ENCODE data around the gene CYB5R2.

The CYB5R2 gene

GRCh38 chr11:7672960-7673723, at the start of gene CYB5R2:
Gene CYB5R2, minus strand, starts transcription at chr11:7673500. Its CDS starts 675 bp downstream, at chr11:7672825.
- DNase-seq (ENCODE audit: insufficient read length, low spot score) (no peak), FAIRE-seq (peak; percentile 39)

GRCh38 chr11:7714786-7715185, 41.5 kb upstream of the CYB5R2 start:
- no peak for FAIRE-seq
- no peak for DNase-seq (ENCODE audit: insufficient read length, low spot score)

- DNase-seq (ENCODE audit: insufficient read length, low spot score), result no peak
Measured at GRCh38 chr11:7706377-7706776, 33.1 kb upstream of the CYB5R2 start, which contains the start of gene OVCH2. Gene OVCH2, minus strand, starts transcription at chr11:7706477. Its CDS starts 83 bp downstream, at chr11:7706394.

GRCh38 chr11:7703740-7704139, 30.4 kb upstream of the CYB5R2 start:
- FAIRE-seq (no peak), DNase-seq (ENCODE audit: insufficient read length, low spot score) (no peak)

More at GRCh38 chr11:7706377-7706776, 33.1 kb upstream of the CYB5R2 start, which contains the start of gene OVCH2:
- FAIRE-seq, result no peak

DNA sequence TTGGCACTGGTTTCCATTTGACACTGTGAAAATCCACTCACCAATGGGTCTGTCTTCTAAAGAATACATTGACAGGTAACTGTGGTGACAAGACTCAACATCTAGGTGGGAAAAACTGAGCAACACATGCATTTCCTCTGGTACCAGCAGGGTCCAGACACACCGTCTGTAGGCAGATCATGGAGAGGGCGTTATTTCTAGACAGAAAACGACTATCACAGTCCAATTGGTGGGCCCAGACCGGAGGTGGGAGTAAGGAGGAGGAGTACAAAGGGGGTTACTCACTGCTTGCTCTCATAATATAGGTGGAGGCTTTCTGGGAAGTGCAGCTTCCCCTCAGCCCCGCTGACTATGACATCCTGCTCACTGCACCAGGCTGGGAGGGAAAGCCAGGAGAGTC, 23.1 kb upstream of the CYB5R2 start:
- FAIRE-seq, result no peak

DNA sequence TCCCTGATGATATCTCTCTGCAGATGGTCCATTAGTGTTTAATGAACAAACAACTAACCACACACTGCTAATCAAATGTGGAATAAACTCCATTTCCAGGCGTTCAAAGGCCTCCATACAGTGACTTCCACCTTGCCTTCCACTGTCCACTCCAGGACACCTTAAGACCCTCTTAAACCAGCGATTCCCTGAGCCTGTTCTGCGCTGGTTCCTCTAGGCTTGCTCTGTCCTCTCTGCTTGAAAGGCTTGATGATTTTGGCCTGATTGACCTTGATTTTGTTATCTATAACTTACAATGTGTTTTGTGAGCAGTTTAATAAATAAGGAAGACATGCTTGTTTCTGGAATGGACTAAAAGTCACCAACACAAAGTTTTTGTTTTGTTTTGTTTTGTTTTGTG, 20.9 kb upstream of the CYB5R2 start:
- FAIRE-seq (no peak), DNase-seq (ENCODE audit: insufficient read length, low spot score) (no peak)

More for the DNA sequence above, 23.1 kb upstream of the CYB5R2 start:
- no peak for DNase-seq (ENCODE audit: insufficient read length, low spot score)

GRCh38 chr11:7692426-7692825, 19.1 kb upstream of the CYB5R2 start:
- DNase-seq (ENCODE audit: insufficient read length, low spot score) (no peak), FAIRE-seq (no peak)

GRCh38 chr11:7691759-7692350, 18.6 kb upstream of the CYB5R2 start:
- DNase-seq (ENCODE audit: insufficient read length, low spot score) (no peak), FAIRE-seq (no peak)

GRCh38 chr11:7690648-7691047, 17.3 kb upstream of the CYB5R2 start:
- FAIRE-seq, result no peak
- no peak for DNase-seq (ENCODE audit: insufficient read length, low spot score)

- DNase-seq (ENCODE audit: insufficient read length, low spot score), result no peak
- FAIRE-seq, result no peak
Measured at GRCh38 chr11:7689239-7689638, 15.9 kb upstream of the CYB5R2 start.

GRCh38 chr11:7688238-7688826, 15.0 kb upstream of the CYB5R2 start:
- no peak for DNase-seq (ENCODE audit: insufficient read length, low spot score)

GRCh38 chr11:7687386-7687785, 14.1 kb upstream of the CYB5R2 start:
- DNase-seq (ENCODE audit: insufficient read length, low spot score) (no peak), FAIRE-seq (no peak)

More at GRCh38 chr11:7688238-7688826, 15.0 kb upstream of the CYB5R2 start:
- peak; percentile 58 for FAIRE-seq

GRCh38 chr11:7686761-7687160, 13.5 kb upstream of the CYB5R2 start:
- no peak for FAIRE-seq
- DNase-seq (ENCODE audit: insufficient read length, low spot score), result no peak

GRCh38 chr11:7683571-7683970, 10.3 kb upstream of the CYB5R2 start:
- no peak for DNase-seq (ENCODE audit: insufficient read length, low spot score)
- no peak for FAIRE-seq

DNA sequence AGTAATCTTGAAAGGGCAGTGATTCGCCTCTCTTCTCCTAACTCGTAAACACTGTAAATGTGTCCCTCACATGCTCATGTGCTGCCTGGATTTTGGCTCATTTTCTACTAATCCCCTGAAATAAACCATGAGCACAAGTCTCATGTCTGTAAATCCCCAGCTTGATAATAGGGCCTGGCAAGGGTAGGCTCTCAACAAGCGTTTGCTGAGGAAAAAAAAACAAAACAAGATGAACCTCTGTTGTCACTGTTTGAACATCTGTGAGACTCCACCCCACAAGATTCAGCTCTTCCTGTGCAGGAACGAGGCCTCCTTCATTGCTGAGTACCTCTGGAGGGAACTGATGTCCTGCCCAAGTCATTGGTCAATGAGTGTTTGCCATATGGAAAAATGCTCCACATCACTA, 4.5 kb upstream of the CYB5R2 start:
- no peak for FAIRE-seq
- DNase-seq (ENCODE audit: insufficient read length, low spot score), result no peak

GRCh38 chr11:7677071-7677470, 3.8 kb upstream of the CYB5R2 start:
- FAIRE-seq, result no peak
- DNase-seq (ENCODE audit: insufficient read length, low spot score), result no peak

DNA sequence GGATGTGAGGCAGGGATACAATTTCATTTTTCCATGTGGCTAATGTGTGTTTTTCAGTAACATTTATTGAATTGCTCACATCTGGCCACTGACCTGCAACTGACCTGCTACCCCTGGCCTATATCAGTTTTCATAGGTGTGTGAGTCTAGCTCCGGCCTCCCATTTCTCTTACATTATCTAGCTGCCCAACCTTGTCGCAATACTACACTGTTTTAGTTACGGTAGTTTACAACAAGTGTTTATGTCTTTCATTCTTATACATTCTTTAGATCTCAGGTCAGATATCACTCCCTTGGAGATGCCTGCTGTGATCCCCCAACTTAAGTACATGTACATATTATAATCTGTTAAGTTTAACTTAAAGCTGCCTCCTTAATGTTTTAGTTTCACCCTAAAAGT, 2.3 kb upstream of the CYB5R2 start:
- no peak for FAIRE-seq
- no peak for DNase-seq (ENCODE audit: insufficient read length, low spot score)

DNA sequence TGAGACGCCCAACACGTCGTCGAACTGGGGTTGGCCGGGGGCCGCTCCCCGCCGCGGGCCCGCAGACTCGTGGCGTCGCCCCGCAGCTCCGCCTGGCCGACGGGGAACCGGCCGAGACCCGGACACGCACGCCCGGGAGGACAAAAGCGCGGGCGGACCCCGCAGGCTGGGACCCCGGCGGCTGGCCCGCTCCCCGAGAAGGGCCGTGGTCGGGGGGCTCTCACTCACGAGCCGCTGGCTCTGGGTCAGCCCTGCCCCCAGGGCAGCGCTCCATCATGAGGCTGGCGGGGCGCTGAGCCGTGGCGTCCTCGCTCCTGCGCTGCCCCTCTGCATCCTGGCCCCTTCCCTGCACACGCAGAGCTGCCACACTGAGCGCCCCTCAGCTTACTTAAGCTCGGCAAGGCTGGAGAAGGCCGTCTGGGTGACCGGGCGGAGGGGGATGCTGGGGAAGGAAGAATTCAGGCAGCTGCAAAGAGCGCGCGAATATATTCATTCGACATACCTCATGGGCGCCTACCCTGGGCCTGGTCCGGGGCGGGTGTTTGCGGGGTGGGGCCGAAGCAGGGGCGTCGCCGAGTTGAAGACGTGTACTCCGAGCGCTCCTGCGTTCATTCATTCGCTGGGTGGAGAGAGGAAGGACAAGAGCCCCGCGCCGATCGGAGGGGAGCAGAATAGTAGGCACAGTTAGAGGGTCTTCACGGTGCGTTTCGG, 579 bp upstream of the CYB5R2 start:
- FAIRE-seq (no peak), DNase-seq (ENCODE audit: insufficient read length, low spot score) (no peak)

- no peak for DNase-seq (ENCODE audit: insufficient read length, low spot score)
- peak; percentile 70 for FAIRE-seq
Measured at GRCh38 chr11:7672276-7672959, 882 bp downstream of the CYB5R2 start.

GRCh38 chr11:7671347-7672215, 1.7 kb downstream of the CYB5R2 start:
- DNase-seq (ENCODE audit: insufficient read length, low spot score), result no peak
- FAIRE-seq, result peak; percentile 88

Data from GM19239 (cell line).